CD14-positive monocyte (primary cell): ENCODE measurements around the gene ITGA11. TPM values are rescaled to one million over a fixed set of nuclear protein-coding genes. Genes with fewer than 3 reads are reported as not detected.

Experiments used
- DNase-seq, 3 donors: peaks; one replicate each; pipeline ENCODE4 v3.0.0-alpha.2; 2011 to 2022
- H2AFZ ChIP-seq: 2 replicates; pipeline ENCODE4 v1.6.0; 2012; ENCODE audit warnings: mild to moderate bottlenecking, low read depth, low read length, inconsistent platforms; ENCODE audit not compliant: insufficient read depth, poor library complexity, severe bottlenecking
- H3K27ac ChIP-seq, 2 donors: 1 replicate in 1 of 2; 2 replicates in 1 of 2; pipeline ENCODE4 v1.5.1; 2012 to 2013; ENCODE audit warnings: low read length in 2 of 2, control low read depth in 1 of 2, inconsistent platforms in 1 of 2, low read depth in 1 of 2, mild to moderate bottlenecking in 1 of 2
- H3K27me3 ChIP-seq, 2 donors: one replicate each; pipeline versions ENCODE4 v1.6.0 to v1.6.1; 2011 to 2013; ENCODE audit warnings: low read length in 2 of 2; ENCODE audit not compliant: control insufficient read depth in 2 of 2, insufficient read depth in 2 of 2
- H3K36me3 ChIP-seq, 2 donors: replicated peaks in 1 of 2; 1 replicate in 1 of 2; 2 replicates in 1 of 2; pipeline versions ENCODE4 v1.5.1 to v1.6.1; 2012 to 2013; ENCODE audit warnings: low read length in 2 of 2, control low read depth in 1 of 2, inconsistent platforms in 1 of 2, mild to moderate bottlenecking in 1 of 2; ENCODE audit not compliant: insufficient read depth in 2 of 2, control insufficient read depth in 1 of 2
- H3K4me1 ChIP-seq, 2 donors: 1 replicate in 1 of 2; 2 replicates in 1 of 2; pipeline versions ENCODE4 v1.5.1 to v1.6.1; 2012 to 2013; ENCODE audit warnings: low read length in 2 of 2, control low read depth in 1 of 2, inconsistent platforms in 1 of 2, mild to moderate bottlenecking in 1 of 2, moderate library complexity in 1 of 2; ENCODE audit not compliant: insufficient read depth in 2 of 2, control insufficient read depth in 1 of 2
- H3K4me2 ChIP-seq: replicated peaks from 2 replicates; pipeline ENCODE3; 2012; ENCODE audit warnings: low read length, moderate library complexity, mild to moderate bottlenecking; ENCODE audit not compliant: poor library complexity, severe bottlenecking; ENCODE audit errors: extremely low read depth
- H3K4me3 ChIP-seq, 3 experiments: fragments of 200-600 bp in 1 of 3; sonication (generic) in 1 of 3; replicated peaks in 1 of 3; 1 replicate in 2 of 3; 2 replicates in 1 of 3; pipeline ENCODE4 v1.5.1; 2011 to 2013; ENCODE audit warnings: low read length in 3 of 3, mild to moderate bottlenecking in 3 of 3, control low read depth in 2 of 3, low read depth in 2 of 3, inconsistent platforms in 1 of 3, moderate library complexity in 1 of 3
- H3K79me2 ChIP-seq: 2 replicates; pipeline ENCODE4 v1.6.0; 2012; ENCODE audit warnings: mild to moderate bottlenecking, control low read depth, inconsistent platforms, low read length, moderate library complexity; ENCODE audit not compliant: insufficient read depth
- H3K9ac ChIP-seq: 2 replicates; pipeline ENCODE4 v1.6.0; 2017; ENCODE audit warnings: low read length, mild to moderate bottlenecking; ENCODE audit not compliant: insufficient read depth, poor library complexity, severe bottlenecking
- H3K9me3 ChIP-seq, 2 donors: replicated peaks in 1 of 2; 1 replicate in 1 of 2; 2 replicates in 1 of 2; pipeline versions ENCODE4 v1.5.1 to v1.6.1; 2012 to 2013; ENCODE audit warnings: low read length in 2 of 2, control low read depth in 1 of 2; ENCODE audit not compliant: control insufficient read depth in 1 of 2, insufficient read depth in 1 of 2
- H4K20me1 ChIP-seq: 2 replicates; pipeline ENCODE4 v1.6.0; 2012; ENCODE audit warnings: mild to moderate bottlenecking, low read length, control low read depth, moderate library complexity; ENCODE audit not compliant: insufficient read depth
- H3K27ac Mint-ChIP-seq, 7 donors: one replicate each; pipeline ENCODE4 v1.8.0; 2020; ENCODE audit warnings: mild to moderate bottlenecking in 7 of 7, mixed read lengths in 7 of 7, moderate library complexity in 6 of 7, inconsistent platforms in 2 of 7
- H3K27me3 Mint-ChIP-seq, 3 donors: one replicate each; pipeline ENCODE4 v1.8.0; 2021 to 2022; ENCODE audit warnings: low read depth in 3 of 3, mild to moderate bottlenecking in 3 of 3, mixed read lengths in 3 of 3, moderate library complexity in 3 of 3, inconsistent platforms in 1 of 3
- H3K36me3 Mint-ChIP-seq, 2 donors: one replicate each; pipeline ENCODE4 v1.8.0; 2020; ENCODE audit warnings: mixed read lengths in 2 of 2, inconsistent platforms in 1 of 2, mild to moderate bottlenecking in 1 of 2
- H3K4me1 Mint-ChIP-seq: one replicate; pipeline ENCODE4 v1.8.0; 2020; ENCODE audit warnings: mild to moderate bottlenecking, mixed read lengths
- H3K4me3 Mint-ChIP-seq, 2 donors: one replicate each; pipeline ENCODE4 v1.8.0; 2020; ENCODE audit warnings: mild to moderate bottlenecking in 2 of 2, mixed read lengths in 2 of 2, moderate library complexity in 1 of 2
- H3K9me3 Mint-ChIP-seq, 7 donors: one replicate each; pipeline ENCODE4 v1.8.0; 2020 to 2022; ENCODE audit warnings: mixed read lengths in 7 of 7, mild to moderate bottlenecking in 6 of 7, moderate library complexity in 6 of 7, inconsistent platforms in 2 of 7
- WGBS: methylation state at CpG from one replicate; pipeline ENCODE4 v1.1.5; 2013; ENCODE audit warnings: missing lambda C conversion rate; ENCODE audit not compliant: insufficient coverage; 5-methylcytosine and 5-hydroxymethylcytosine counted together
- intact Hi-C, 2 donors: fragments of 100-400 bp; cut with micrococcal nuclease; formaldehyde crosslinking; loops; one replicate each; pipeline versions ENCODE4 v1.15.0 to v1.15.1; 2023
- polyA plus RNA-seq, 3 donors: library from polyadenylated mRNA; depleted of rRNA in 1 of 3; unstranded in 2 of 3; stranded (reverse) in 1 of 3; fragments of 300-500 nt in 2 of 3; fragments of >200 nt in 1 of 3; fragmentation: Illumina TruSeq in 2 of 3; gene quantifications; 1 replicate in 2 of 3; 2 replicates in 1 of 3; pipeline ENCODE4 v1.2.3, GENCODE V29; 2012 to 2021
- TF ChIP-seq, protein P1 (sequence below): fragments of 200-600 bp; IDR thresholded peaks from one replicate; pipeline ENCODE4 v1.8.0; 2022; ENCODE audit warnings: antibody characterized with exemption, mild to moderate bottlenecking

ITGA11 gene
- polyA plus RNA-seq, 3 donors, result under 0.01 to 0.01 TPM; not detected in 1

DNA sequence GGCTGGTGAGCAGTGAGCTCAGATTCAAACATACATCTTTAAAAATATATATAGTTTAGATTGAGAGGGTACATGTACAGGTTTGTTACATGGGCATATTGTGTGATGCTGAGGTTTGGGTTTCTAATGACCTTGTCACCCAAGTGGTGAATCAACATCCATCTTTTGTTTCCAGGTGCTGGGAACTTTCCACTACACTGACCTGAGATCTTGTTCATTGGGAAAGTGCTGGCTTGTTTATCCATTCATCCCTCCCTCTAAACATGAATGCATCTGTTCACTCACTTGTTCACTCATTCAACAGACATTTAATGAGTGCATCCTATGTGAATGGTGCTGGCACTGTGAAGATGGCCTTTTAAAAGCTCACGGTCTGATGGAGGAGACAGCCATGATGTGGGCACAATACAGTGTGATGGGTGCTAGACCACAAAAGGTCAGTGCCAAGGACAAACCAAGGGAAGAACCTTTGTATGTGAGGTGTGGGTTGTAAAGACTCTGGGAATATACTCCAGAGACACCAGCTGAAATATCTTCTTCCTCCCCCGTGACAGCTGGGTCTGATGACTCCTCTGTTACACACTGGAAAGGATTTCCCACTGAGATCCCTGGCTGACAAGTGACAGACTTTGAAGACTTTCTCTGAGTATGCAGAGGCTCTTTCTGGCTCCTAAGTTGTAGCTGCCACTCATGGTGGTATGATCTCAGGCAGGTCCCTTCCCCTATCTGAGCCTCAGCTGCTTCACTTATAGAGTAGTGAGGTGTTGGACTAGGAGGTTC is 16.2 kb upstream of the ITGA11 start:
- no peak overlapping the region for H3K9ac ChIP-seq
- Mint-ChIP-seq H3K36me3 (no peaks in the 10 kb centered on the region), H3K4me1 (no peaks in the 10 kb centered on the region), H3K27me3 (peaks cover 14 to 32% (median 19%) of the 10 kb centered on the region in 3 donors), H3K9me3 (peaks cover 0 to 6% (median 0%) of the 10 kb centered on the region in 7 donors), H3K4me3 (no peak overlapping the region), H3K27ac (no peak overlapping the region)
- no peak overlapping the region for H3K4me3 ChIP-seq
- no peaks in the 10 kb centered on the region for H3K9me3 ChIP-seq
- H3K27me3 ChIP-seq, result peaks cover 4 to 8% of the 10 kb centered on the region in 2 donors
- H3K4me2 ChIP-seq, result no peak overlapping the region
- no peaks in the 10 kb centered on the region for H3K36me3 ChIP-seq
- no peak for DNase-seq
- H3K4me1 ChIP-seq, result no peaks in the 10 kb centered on the region
- no peak overlapping the region for H2AFZ ChIP-seq
- no peak overlapping the region for H3K27ac ChIP-seq
- WGBS, result 83% methylated on average over 1 of the region's 2 CpGs
- TF ChIP-seq, protein P1, sequence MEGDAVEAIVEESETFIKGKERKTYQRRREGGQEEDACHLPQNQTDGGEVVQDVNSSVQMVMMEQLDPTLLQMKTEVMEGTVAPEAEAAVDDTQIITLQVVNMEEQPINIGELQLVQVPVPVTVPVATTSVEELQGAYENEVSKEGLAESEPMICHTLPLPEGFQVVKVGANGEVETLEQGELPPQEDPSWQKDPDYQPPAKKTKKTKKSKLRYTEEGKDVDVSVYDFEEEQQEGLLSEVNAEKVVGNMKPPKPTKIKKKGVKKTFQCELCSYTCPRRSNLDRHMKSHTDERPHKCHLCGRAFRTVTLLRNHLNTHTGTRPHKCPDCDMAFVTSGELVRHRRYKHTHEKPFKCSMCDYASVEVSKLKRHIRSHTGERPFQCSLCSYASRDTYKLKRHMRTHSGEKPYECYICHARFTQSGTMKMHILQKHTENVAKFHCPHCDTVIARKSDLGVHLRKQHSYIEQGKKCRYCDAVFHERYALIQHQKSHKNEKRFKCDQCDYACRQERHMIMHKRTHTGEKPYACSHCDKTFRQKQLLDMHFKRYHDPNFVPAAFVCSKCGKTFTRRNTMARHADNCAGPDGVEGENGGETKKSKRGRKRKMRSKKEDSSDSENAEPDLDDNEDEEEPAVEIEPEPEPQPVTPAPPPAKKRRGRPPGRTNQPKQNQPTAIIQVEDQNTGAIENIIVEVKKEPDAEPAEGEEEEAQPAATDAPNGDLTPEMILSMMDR, result no peak
- intact Hi-C loops, result no loop called here
- no peaks in the 10 kb centered on the region for H3K79me2 ChIP-seq
- no peaks in the 10 kb centered on the region for H4K20me1 ChIP-seq

DNA sequence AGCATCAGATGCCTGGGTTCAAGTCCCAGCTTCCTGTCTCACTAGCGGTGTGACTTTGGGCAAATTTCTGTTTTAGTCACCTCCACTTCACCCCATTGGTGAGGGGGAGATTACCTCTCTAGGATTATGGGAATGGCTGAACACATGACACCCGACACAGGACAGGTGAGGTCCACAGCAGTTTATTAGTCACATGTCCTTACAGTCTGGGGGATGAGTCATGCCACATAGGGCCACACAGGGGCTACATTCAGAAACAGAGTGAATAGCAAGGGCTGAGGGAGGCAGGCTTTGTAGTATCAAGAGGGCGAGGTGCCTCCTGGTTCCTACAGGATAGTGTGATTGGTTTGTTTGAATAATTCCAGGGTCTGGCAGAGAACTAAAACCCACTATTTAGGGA is 15.2 kb upstream of the ITGA11 start:
- peaks cover 17 to 30% (median 18%) of the 10 kb centered on the region in 3 donors for H3K27me3 Mint-ChIP-seq
- Histone ChIP-seq H3K9me3 (no peaks in the 10 kb centered on the region), H3K27me3 (peaks cover 5 to 7% of the 10 kb centered on the region in 2 donors), H3K4me2 (no peak overlapping the region), H3K9ac (no peak overlapping the region), H3K36me3 (no peaks in the 10 kb centered on the region), H3K4me3 (no peak overlapping the region), H4K20me1 (no peaks in the 10 kb centered on the region), H2AFZ (no peak overlapping the region), H3K27ac (no peak overlapping the region), H3K79me2 (no peaks in the 10 kb centered on the region), H3K4me1 (no peaks in the 10 kb centered on the region)
- whole genome bisulfite sequencing, result 100% methylated on average over 2 of the region's 3 CpGs
- H3K27ac Mint-ChIP-seq, result no peak overlapping the region
- H3K9me3 Mint-ChIP-seq, result peaks cover 0 to 4% (median 0%) of the 10 kb centered on the region in 7 donors
- TF ChIP-seq, protein P1, result no peak
- H3K4me3 Mint-ChIP-seq, result no peak overlapping the region
- no peaks in the 10 kb centered on the region for H3K36me3 Mint-ChIP-seq
- no peaks in the 10 kb centered on the region for H3K4me1 Mint-ChIP-seq
- no peak for DNase-seq
- intact Hi-C loops, result no loop called here
